Measurements from ENCODE around the gene CLDN1. TPM values are rescaled to one million over a fixed set of nuclear protein-coding genes. Genes with fewer than 3 reads are reported as not detected.
A peak's percentile ranks its signal among the peaks of the same experiment; 100 is the strongest.

The CLDN1 gene
- total and polyA plus RNA-seq, 2 of the 4 experiments (the other 2 are of a cell fraction) = 4.7 to 7.3 TPM

DNA sequence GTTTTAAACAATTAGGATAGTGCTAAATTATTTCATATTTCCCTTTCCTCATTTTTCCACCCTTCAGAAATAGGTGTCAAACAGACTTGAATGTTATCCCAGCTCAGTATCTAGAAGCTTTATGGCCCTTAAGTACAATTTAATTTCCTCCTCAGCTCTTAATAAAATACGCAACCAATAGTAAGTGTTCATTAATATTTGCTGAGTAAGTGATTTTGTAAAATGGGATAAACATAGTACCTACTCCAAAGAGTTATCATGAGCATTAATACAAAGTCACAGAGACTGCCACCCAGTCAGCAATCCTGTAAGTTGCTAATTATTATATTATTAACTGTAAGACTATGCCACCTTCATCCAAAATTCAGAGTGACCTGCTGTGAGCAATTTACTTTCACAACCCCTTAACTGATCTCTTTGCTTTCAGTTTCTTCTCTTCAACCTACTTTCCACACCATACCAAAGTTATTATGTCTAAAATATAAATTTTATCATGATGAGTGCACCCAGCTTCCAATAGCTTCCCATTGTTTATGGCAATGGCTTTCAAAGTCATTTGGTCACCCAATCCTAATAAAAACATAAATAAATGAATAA, 30.7 kb upstream of the CLDN1 start:
- H3K56ac ChIP-seq (ENCODE audit: extremely low read depth, insufficient read depth, low read length) = no peak overlapping the region
- no peak overlapping the region for H3K14ac ChIP-seq (replicated peaks; ENCODE audit: low read depth, low read length)
- H2BK120ac ChIP-seq (ENCODE audit: low read depth, low read length) = no peak overlapping the region
- H2BK20ac ChIP-seq (ENCODE audit: low read depth, low read length) = no peak overlapping the region
- in situ Hi-C loops (cut with MboI; ENCODE audit: low sequenced_read_pairs) = no loop called here
- no peak overlapping the region for H2BK5ac ChIP-seq (ENCODE audit: low read depth, low read length, poor library complexity, severe bottlenecking)
- dilution Hi-C loops (cut with HindIII; ENCODE audit: low sequenced_read_pairs, unreplicated experiment) = no loop called here
- no peak overlapping the region for H4K5ac ChIP-seq (ENCODE audit: low read depth, low read length)
- no peaks in the 10 kb centered on the region for H4K20me1 ChIP-seq (ENCODE audit: insufficient read depth, low read length)
- peaks cover 2% of the 10 kb centered on the region; the same call in 1 of the 2 replicates for H3K4me1 ChIP-seq (ENCODE audit: control insufficient read depth, insufficient read depth, low read length)
- no peak overlapping the region for H3K4me3 ChIP-seq (ENCODE audit: insufficient read depth, low read depth, low read length)
- DNase-seq (no peak), ATAC-seq (ENCODE audit: low read depth) (no peak)
- no peak overlapping the region for H2AK9ac ChIP-seq (replicated peaks; ENCODE audit: low read depth, low read length, poor library complexity)
- no peak overlapping the region for H2AK5ac ChIP-seq (ENCODE audit: low read depth, low read length)
- no peak overlapping the region for H4K91ac ChIP-seq (ENCODE audit: insufficient read depth, low read depth, low read length)
- no peak overlapping the region for H3K4me2 ChIP-seq (ENCODE audit: low read depth, low read length)
- ChIA-PET CTCF (interaction anchor here (0.6 kb wide), 1 partner anchor 31 kb away, joined by 3 read pairs; no protein-coding TSS in a partner anchor), POLR2A (ENCODE audit: unreplicated experiment) (no interaction called here)
- no peak overlapping the region for H3K4ac ChIP-seq (ENCODE audit: low read depth, low read length)
- H3K27ac ChIP-seq (ENCODE audit: insufficient read depth, low read length) = no peak overlapping the region
- BruUV-seq (replicated peaks) = no TSS peak
- no peak overlapping the region for H3K9ac ChIP-seq (ENCODE audit: low read depth, low read length)
- H3K18ac ChIP-seq (ENCODE audit: low read depth, low read length) = no peak overlapping the region
- H3K9me1 ChIP-seq (ENCODE audit: insufficient read depth, low read length) = no peaks in the 10 kb centered on the region
- intact Hi-C loops (cut with micrococcal nuclease) = no loop called here
- no peak overlapping the region for H2BK15ac ChIP-seq (ENCODE audit: low read depth, low read length)
- H2AFZ ChIP-seq (replicated peaks; ENCODE audit: low read length, poor library complexity) = no peak overlapping the region
- no peak overlapping the region for H4K8ac ChIP-seq (ENCODE audit: low read depth in 2 of 2, low read length in 2 of 2)
- peaks cover 3% of the 10 kb centered on the region; the same call in 1 of the 2 replicates for H3K9me3 ChIP-seq (ENCODE audit: control insufficient read depth, insufficient read depth, low read length)
- no peak for TF ChIP-seq CHD1 (IDR thresholded peaks at IDR 0.05; ENCODE audit: low read depth, low read length)
- no peak for TF ChIP-seq RCOR1 (IDR thresholded peaks at IDR 0.05; ENCODE audit: insufficient replicate concordance, low read length)
- no peak for TF ChIP-seq RAD21 (IDR thresholded peaks at IDR 0.05; ENCODE audit: low read length)
- no peak for TF ChIP-seq RFX5 (IDR thresholded peaks at IDR 0.05; ENCODE audit: low read depth, low read length)
- TF ChIP-seq BHLHE40 (IDR thresholded peaks at IDR 0.05; ENCODE audit: low read depth, low read length) = no peak
- TF ChIP-seq MAFK (IDR thresholded peaks at IDR 0.05; ENCODE audit: low read depth, low read length) = peak; percentile 99
- no peaks in the 10 kb centered on the region for H3K27me3 ChIP-seq (ENCODE audit: control insufficient read depth, insufficient read depth, low read length)
- WGBS, 2 experiments (ENCODE audit: extremely low coverage in 2 of 2, insufficient read length in 1 of 2) = no CpG with 5 or more reads among the region's 1 CpG
- H3K36me3 ChIP-seq (ENCODE audit: control insufficient read depth, insufficient read depth, low read length) = no peaks in the 10 kb centered on the region
- H3K79me1 ChIP-seq (ENCODE audit: low read depth in 1 of 2, low read length in 2 of 2) = no peaks in the 10 kb centered on the region
- no peak overlapping the region for H3K23ac ChIP-seq (ENCODE audit: low read depth, low read length)

Data from IMR-90 (cell line).